GM18505 (cell line): ENCODE data around the gene ACOXL.

Source experiments
- ATAC-seq: cut with Tn5 transposase; IDR thresholded peaks from one replicate; pipeline ENCODE4 v1.9.1; 2021; ENCODE audit not compliant: unreplicated experiment
- POLR2A ChIP-seq: IDR thresholded peaks from 4 replicates; pipeline ENCODE4 v1.6.1; 2011; ENCODE audit warnings: borderline replicate concordance; ENCODE audit not compliant: insufficient read depth, insufficient read length; ENCODE audit errors: extremely low read depth

ACOXL gene

GRCh38 chr2:110729106-110729505, 3.3 kb upstream of the ACOXL start:
- no peak for TF ChIP-seq POLR2A
- no peak for ATAC-seq

GRCh38 chr2:110731064-110731463, 1.3 kb upstream of the ACOXL start:
- ATAC-seq, result no peak
- no peak for TF ChIP-seq POLR2A

GRCh38 chr2:110735366-110735765, 3.0 kb downstream of the ACOXL start:
- TF ChIP-seq POLR2A, result no peak
- no peak for ATAC-seq

- no peak for ATAC-seq
- TF ChIP-seq POLR2A, result no peak
Measured at GRCh38 chr2:110737783-110738182, 5.4 kb downstream of the ACOXL start.

GRCh38 chr2:110740747-110741349, 8.5 kb downstream of the ACOXL start:
- TF ChIP-seq POLR2A, result no peak
- no peak for ATAC-seq

- no peak for ATAC-seq
- no peak for TF ChIP-seq POLR2A
Measured at GRCh38 chr2:110741491-110741980, 9.2 kb downstream of the ACOXL start.

GRCh38 chr2:110742412-110742811, 10.0 kb downstream of the ACOXL start:
- no peak for TF ChIP-seq POLR2A
- no peak for ATAC-seq

GRCh38 chr2:110743600-110743999, 11.2 kb downstream of the ACOXL start:
- no peak for TF ChIP-seq POLR2A
- no peak for ATAC-seq

- no peak for ATAC-seq
- no peak for TF ChIP-seq POLR2A
Measured at GRCh38 chr2:110744429-110744828, 12.1 kb downstream of the ACOXL start.

- no peak for TF ChIP-seq POLR2A
- ATAC-seq, result no peak
Measured at GRCh38 chr2:110745048-110745447, 12.7 kb downstream of the ACOXL start.

- no peak for ATAC-seq
- TF ChIP-seq POLR2A, result no peak
Measured at GRCh38 chr2:110746586-110747521, 14.5 kb downstream of the ACOXL start.

- ATAC-seq, result no peak
- TF ChIP-seq POLR2A, result no peak
Measured at GRCh38 chr2:110747522-110748488, 15.4 kb downstream of the ACOXL start.

- no peak for TF ChIP-seq POLR2A
- peak; percentile 96 for ATAC-seq
Measured at GRCh38 chr2:110748489-110748867, 16.1 kb downstream of the ACOXL start.

GRCh38 chr2:110751642-110752041, 19.3 kb downstream of the ACOXL start:
- no peak for ATAC-seq
- no peak for TF ChIP-seq POLR2A

GRCh38 chr2:110752871-110753270, 20.5 kb downstream of the ACOXL start:
- no peak for TF ChIP-seq POLR2A
- no peak for ATAC-seq
